ENCODE data around the gene YDJC.

GRCh38 chr22:21623648-21623970, 6.2 kb downstream of the YDJC start:
- no peak for TF ChIP-seq ZNF551 (CRISPR knock-in tag; IDR thresholded peaks at IDR 0.05)
- no peak for TF ChIP-seq SMARCB1 (IDR thresholded peaks at IDR 0.05; ENCODE audit: insufficient read length, low read depth)
- no peak for TF ChIP-seq MYBL2 (IDR thresholded peaks at IDR 0.05; ENCODE audit: low read depth)
- TF ChIP-seq MYBL2 (CRISPR knock-in tag; IDR thresholded peaks at IDR 0.05; ENCODE audit: borderline replicate concordance) = no peak
- no peak for TF ChIP-seq CHCHD3 (CRISPR knock-in tag; IDR thresholded peaks at IDR 0.05)
- TF ChIP-seq EHMT2 (IDR thresholded peaks at IDR 0.05) = no peak
- TF ChIP-seq SAFB2 (IDR thresholded peaks at IDR 0.05; ENCODE audit: borderline replicate concordance, low read depth, low read length, severe bottlenecking) = no peak
- no peak for TF ChIP-seq PCBP2 (IDR thresholded peaks at IDR 0.05; ENCODE audit: low read depth, low read length, poor library complexity, severe bottlenecking)
- no peak for TF ChIP-seq UBTF (IDR thresholded peaks at IDR 0.05; ENCODE audit: borderline replicate concordance in 1 of 2, low read depth in 2 of 2, low read length in 2 of 2)
- TF ChIP-seq CTCF (IDR thresholded peaks at IDR 0.05 in 2 of 3, conservative IDR thresholded peaks at IDR 0.05 in 1 of 3; ENCODE audit: insufficient read depth in 2 of 3, low read depth in 1 of 3, low read length in 3 of 3) = no peak
- no peak for TF ChIP-seq PREB (CRISPR knock-in tag; IDR thresholded peaks at IDR 0.05)
- no peak for TF ChIP-seq EGR1 (conservative IDR thresholded peaks at IDR 0.05)
- no peak for TF ChIP-seq MXI1 (IDR thresholded peaks at IDR 0.05; ENCODE audit: low read depth, low read length)
- no peak for TF ChIP-seq CREB1 (IDR thresholded peaks at IDR 0.05)
- TF ChIP-seq CREB1 (CRISPR knock-in tag; IDR thresholded peaks at IDR 0.05) = no peak

All from K562 (cell line).